Activated B cell treated with CpG ODN at 0.5 μM for 24 hours (primary cell): ENCODE data around the gene POLE. TPM values are rescaled to one million over a fixed set of nuclear protein-coding genes. Genes with fewer than 3 reads are reported as not detected.

Experiments
- ATAC-seq: fragments of 200-7000 bp; cut with Tn5 transposase; one replicate; pipeline ENCODE4 v1.10.0; 2021; ENCODE audit warnings: low read depth, mild to moderate bottlenecking, moderate library complexity
- CTCF ChIA-PET: fragments of 350-600 bp; sonication (Branson Sonifier 250); formaldehyde crosslinking; loops from one replicate; lab custom pipeline; 2021; ENCODE audit warnings: antibody characterized with exemption; lab: Charles Lee
- POLR2A ChIA-PET: fragments of 350-600 bp; sonication (Branson Sonifier 250); formaldehyde crosslinking; loops from one replicate; lab custom pipeline; 2021; ENCODE audit warnings: antibody characterized with exemption; lab: Charles Lee
- DNase-seq: peaks from one replicate; pipeline ENCODE4 v3.0.0; 2022
- H3K27ac Mint-ChIP-seq: one replicate; pipeline ENCODE4 v1.8.0; 2020; ENCODE audit warnings: mixed read lengths
- H3K27me3 Mint-ChIP-seq: one replicate; pipeline ENCODE4 v1.8.0; 2021; ENCODE audit warnings: mixed read lengths
- H3K36me3 Mint-ChIP-seq: one replicate; pipeline ENCODE4 v1.8.0; 2021; ENCODE audit warnings: low read depth, mixed read lengths
- H3K4me1 Mint-ChIP-seq: one replicate; pipeline ENCODE4 v1.8.0; 2021; ENCODE audit warnings: mixed read lengths
- H3K4me3 Mint-ChIP-seq: one replicate; pipeline ENCODE4 v1.8.0; 2020; ENCODE audit warnings: mild to moderate bottlenecking, mixed read lengths
- H3K9me3 Mint-ChIP-seq: one replicate; pipeline ENCODE4 v1.8.0; 2020; ENCODE audit warnings: mixed read lengths
- intact Hi-C: fragments of 100-400 bp; cut with micrococcal nuclease; formaldehyde crosslinking; loops from one replicate; pipeline ENCODE4 v1.15.1; 2024
- total RNA-seq: library from RNA; stranded (reverse); gene quantifications from 2 replicates; pipeline ENCODE4 v1.2.3, GENCODE V29; 2022
- TF ChIP-seq, protein P1 (sequence below): fragments of 200-600 bp; IDR thresholded peaks from one replicate; pipeline ENCODE4 v1.8.0; 2022; ENCODE audit warnings: antibody characterized with exemption, mild to moderate bottlenecking

The POLE gene
- total RNA-seq, 1 donor from 2014 or later: 64.3 TPM

- Mint-ChIP-seq H3K36me3 (peaks cover 45% of the 10 kb centered on the region), H3K4me3 (no peak overlapping the region), H3K27me3 (no peaks in the 10 kb centered on the region), H3K4me1 (no peaks in the 10 kb centered on the region), H3K9me3 (no peaks in the 10 kb centered on the region), H3K27ac (no peak overlapping the region)
- TF ChIP-seq, protein P1, sequence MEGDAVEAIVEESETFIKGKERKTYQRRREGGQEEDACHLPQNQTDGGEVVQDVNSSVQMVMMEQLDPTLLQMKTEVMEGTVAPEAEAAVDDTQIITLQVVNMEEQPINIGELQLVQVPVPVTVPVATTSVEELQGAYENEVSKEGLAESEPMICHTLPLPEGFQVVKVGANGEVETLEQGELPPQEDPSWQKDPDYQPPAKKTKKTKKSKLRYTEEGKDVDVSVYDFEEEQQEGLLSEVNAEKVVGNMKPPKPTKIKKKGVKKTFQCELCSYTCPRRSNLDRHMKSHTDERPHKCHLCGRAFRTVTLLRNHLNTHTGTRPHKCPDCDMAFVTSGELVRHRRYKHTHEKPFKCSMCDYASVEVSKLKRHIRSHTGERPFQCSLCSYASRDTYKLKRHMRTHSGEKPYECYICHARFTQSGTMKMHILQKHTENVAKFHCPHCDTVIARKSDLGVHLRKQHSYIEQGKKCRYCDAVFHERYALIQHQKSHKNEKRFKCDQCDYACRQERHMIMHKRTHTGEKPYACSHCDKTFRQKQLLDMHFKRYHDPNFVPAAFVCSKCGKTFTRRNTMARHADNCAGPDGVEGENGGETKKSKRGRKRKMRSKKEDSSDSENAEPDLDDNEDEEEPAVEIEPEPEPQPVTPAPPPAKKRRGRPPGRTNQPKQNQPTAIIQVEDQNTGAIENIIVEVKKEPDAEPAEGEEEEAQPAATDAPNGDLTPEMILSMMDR: no peak
- ChIA-PET CTCF (no interaction called here), POLR2A (no interaction called here)
- intact Hi-C loops: no loop called here
- ATAC-seq: no peak
- no peak for DNase-seq
Observed at GRCh38 chr12:132581348-132582057, 105.6 kb downstream of the POLE start.

DNA sequence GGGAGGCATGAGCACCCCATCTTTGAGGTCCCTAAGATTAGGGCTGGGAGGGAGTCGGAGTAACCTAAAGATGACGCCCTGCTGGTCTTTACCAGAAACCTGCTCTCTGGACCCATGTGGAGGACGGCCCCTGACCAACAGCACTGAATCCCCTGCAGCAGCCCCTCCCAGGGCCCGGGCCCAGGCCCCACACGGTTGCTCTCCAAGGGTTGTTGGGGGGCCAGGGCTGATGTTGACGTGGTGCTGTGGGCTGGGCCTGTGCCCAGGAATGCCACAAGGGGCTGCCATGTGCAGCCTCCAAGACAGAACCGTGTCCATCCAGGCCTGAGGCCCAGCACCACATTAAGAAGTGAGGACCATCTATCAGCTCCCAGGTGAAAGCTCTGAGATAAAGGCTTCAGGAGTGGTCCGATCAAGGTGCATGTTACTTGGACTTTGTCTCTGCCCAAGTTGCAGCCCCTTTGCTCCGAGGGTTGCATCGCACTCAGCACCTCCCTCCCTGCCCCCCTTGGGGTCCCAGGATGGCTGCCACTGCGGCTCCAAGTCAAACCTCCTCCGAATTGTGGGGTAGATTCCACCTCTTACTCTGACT is 106.3 kb downstream of the POLE start:
- DNase-seq (no peak), ATAC-seq (no peak)
- TF ChIP-seq, protein P1: no peak
- intact Hi-C loops: no loop called here
- H3K9me3 Mint-ChIP-seq: no peaks in the 10 kb centered on the region
- CTCF ChIA-PET: no interaction called here
- H3K36me3 Mint-ChIP-seq: peaks cover 48% of the 10 kb centered on the region
- no peak overlapping the region for H3K4me3 Mint-ChIP-seq
- H3K27ac Mint-ChIP-seq: no peak overlapping the region
- H3K4me1 Mint-ChIP-seq: no peaks in the 10 kb centered on the region
- no peaks in the 10 kb centered on the region for H3K27me3 Mint-ChIP-seq
- POLR2A ChIA-PET: no interaction called here

GRCh38 chr12:132579744-132580143 is 107.4 kb downstream of the POLE start:
- Mint-ChIP-seq H3K4me3 (no peak overlapping the region), H3K4me1 (no peaks in the 10 kb centered on the region), H3K9me3 (no peaks in the 10 kb centered on the region), H3K36me3 (peaks cover 55% of the 10 kb centered on the region), H3K27ac (no peak overlapping the region), H3K27me3 (no peaks in the 10 kb centered on the region)
- ATAC-seq: no peak
- ChIA-PET POLR2A (no interaction called here), CTCF (no interaction called here)
- TF ChIP-seq, protein P1: no peak
- DNase-seq: no peak
- intact Hi-C loops: no loop called here

- CTCF ChIA-PET: no interaction called here
- H3K27me3 Mint-ChIP-seq: no peaks in the 10 kb centered on the region
- TF ChIP-seq, protein P1: no peak
- POLR2A ChIA-PET: no interaction called here
- H3K36me3 Mint-ChIP-seq: peaks cover 54% of the 10 kb centered on the region
- H3K4me3 Mint-ChIP-seq: no peak overlapping the region
- no peaks in the 10 kb centered on the region for H3K4me1 Mint-ChIP-seq
- H3K27ac Mint-ChIP-seq: no peak overlapping the region
- no peak for ATAC-seq
- intact Hi-C loops: no loop called here
- H3K9me3 Mint-ChIP-seq: no peaks in the 10 kb centered on the region
- DNase-seq: no peak
Observed at GRCh38 chr12:132578826-132579225, 108.3 kb downstream of the POLE start.

GRCh38 chr12:132578118-132578517 is 109.0 kb downstream of the POLE start:
- Mint-ChIP-seq H3K9me3 (no peaks in the 10 kb centered on the region), H3K4me3 (no peak overlapping the region), H3K4me1 (no peaks in the 10 kb centered on the region), H3K36me3 (peaks cover 55% of the 10 kb centered on the region), H3K27ac (no peak overlapping the region), H3K27me3 (no peaks in the 10 kb centered on the region)
- CTCF ChIA-PET: no interaction called here
- intact Hi-C loops: no loop called here
- POLR2A ChIA-PET: no interaction called here
- ATAC-seq: no peak
- TF ChIP-seq, protein P1: no peak
- DNase-seq: no peak
